Ishikawa (cell line): ENCODE results near the gene LARP1B.

Experiments used
- EP300 ChIP-seq: IDR thresholded peaks from 2 replicates; pipeline ENCODE4 v1.6.1; 2012; ENCODE audit warnings: borderline replicate concordance
- TAF1 ChIP-seq: IDR thresholded peaks from 2 replicates; pipeline ENCODE4 v1.6.1; 2012; ENCODE audit warnings: low read depth, mild to moderate bottlenecking
- YY1 ChIP-seq: IDR thresholded peaks from 2 replicates; pipeline ENCODE4 v1.6.1; 2012; ENCODE audit warnings: low read depth
- ZBTB7A ChIP-seq: IDR thresholded peaks from 2 replicates; pipeline ENCODE4 v1.6.1; 2012; ENCODE audit warnings: low read depth

- TF ChIP-seq EP300 (no peak), ZBTB7A (no peak), YY1 (no peak), TAF1 (no peak)
These were observed 100.0 kb downstream of the LARP1B start for GRCh38 chr4:128161138-128161537.
